Measurements from ENCODE around the gene GPRC5D.

GPRC5D gene

GRCh38 chr12:12891080-12891880 lies 60.7 kb downstream of the GPRC5D start, which contains the start of gene GPRC5A:
Gene GPRC5A (plus strand): TSS chr12:12891562. CDS start chr12:12908250, 16,688 bp downstream.
- peak in 6 of 10 donors; percentile 15 to 84 (median 32) for DNase-seq
- intact Hi-C loops (cut with DNase I) = no loop called here

Data from posterior cingulate gyrus (tissue), 11 donors.